GM12891 (cell line): ENCODE results near the gene FAM25G.
"Not testable (repeated sequence)": the region's sequence is repeated elsewhere in the genome, so short reads cannot be mapped to it uniquely, and the experiment has no call there.

Experiments used
- PAX5 ChIP-seq: IDR thresholded peaks from 2 replicates; pipeline ENCODE4 v1.6.1; 2011; ENCODE audit warnings: low read length, moderate library complexity, mild to moderate bottlenecking; ENCODE audit not compliant: insufficient read depth, severe bottlenecking
- POLR2A ChIP-seq: IDR thresholded peaks from 2 replicates; pipeline ENCODE4 v1.6.1; 2011; ENCODE audit warnings: low read depth, low read length, control low read depth
- POLR2AphosphoS5 ChIP-seq: IDR thresholded peaks from 2 replicates; pipeline ENCODE4 v1.6.1; 2011; ENCODE audit warnings: low read depth, low read length, control low read depth
- TAF1 ChIP-seq: IDR thresholded peaks from 2 replicates; pipeline ENCODE4 v1.6.1; 2011; ENCODE audit warnings: low read depth, low read length, control low read depth

DNA sequence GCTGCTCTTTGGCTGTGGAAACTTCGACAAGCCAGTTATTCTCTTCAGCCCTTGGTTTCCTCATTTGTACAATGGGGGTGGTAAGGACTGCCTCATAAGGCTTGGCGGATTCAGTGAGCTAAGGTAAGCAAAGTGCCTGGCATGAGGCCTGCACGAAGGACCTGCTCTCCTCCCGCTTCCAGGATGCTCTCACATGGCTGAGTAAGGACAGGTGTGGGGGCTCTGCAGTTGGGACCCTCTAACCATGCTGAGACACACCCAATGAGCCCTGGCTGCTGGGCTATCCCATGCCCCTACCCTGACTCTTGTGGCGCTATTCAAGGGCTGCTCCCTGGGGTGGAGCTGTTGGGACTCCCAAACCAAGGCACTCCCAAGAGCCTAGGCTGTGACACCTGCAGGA is 16.4 kb downstream of the FAM25G start:
- not testable (repeated sequence) for TF ChIP-seq POLR2A, TAF1, POLR2AphosphoS5, PAX5
